SK-N-SH (cell line): ENCODE measurements around the gene MKX. TPM values are rescaled to one million over a fixed set of nuclear protein-coding genes. Genes with fewer than 3 reads are reported as not detected.

Experiments used
- CTCF ChIA-PET: fragments of 300-600, 350-600 bp; formaldehyde crosslinking; extraction: SDS; loops from one replicate; lab custom pipeline; 2021; lab: Yijun Ruan, JAX
- POLR2A ChIA-PET: fragments of 350-600 bp; sonication (Branson Sonifier 250); formaldehyde crosslinking; extraction: SDS; loops from one replicate; lab custom pipeline; 2020; ENCODE audit warnings: antibody characterized with exemption, inconsistent platforms; lab: Yijun Ruan, JAX
- DNase-seq: peaks from one replicate; pipeline ENCODE4 v3.0.0; 2012
- H2AFZ ChIP-seq: fragments of 200-600 bp; sonication (generic); 2 replicates; pipeline ENCODE4 v1.8.1; 2016; ENCODE audit warnings: antibody characterized with exemption, mild to moderate bottlenecking, low read depth
- H3F3A ChIP-seq: fragments of 200-600 bp; sonication (generic); replicated peaks from 2 replicates; pipeline ENCODE3; 2016; ENCODE audit warnings: antibody characterized with exemption, mild to moderate bottlenecking; ENCODE audit not compliant: insufficient read depth
- H3K27ac ChIP-seq, 2 experiments: fragments of 200-500 bp in 1 of 2; fragments of 200-600 bp in 1 of 2; sonication (Bioruptor generic) in 1 of 2; sonication (generic), shearing (Covaris generic) in 1 of 2; 2 replicates each; pipeline versions ENCODE4 v1.5.1 to v1.6.1; 2014 to 2016; ENCODE audit warnings: low read depth in 2 of 2, inconsistent platforms in 1 of 2, low read length in 1 of 2, mild to moderate bottlenecking in 1 of 2, mixed read lengths in 1 of 2
- H3K27me3 ChIP-seq: fragments of 200-600 bp; sonication (generic), shearing (Covaris generic); 2 replicates; pipeline ENCODE4 v1.6.1; 2016; ENCODE audit warnings: mixed run types; ENCODE audit not compliant: insufficient read depth
- H3K36me3 ChIP-seq, 2 experiments: fragments of 200-500 bp in 1 of 2; fragments of 200-600 bp in 1 of 2; sonication (Bioruptor generic) in 1 of 2; sonication (generic) in 1 of 2; replicated peaks in 1 of 2; 2 replicates each; pipeline versions ENCODE3 to v1.5.1; 2014 to 2016; ENCODE audit warnings: low read length in 1 of 2, mild to moderate bottlenecking in 1 of 2; ENCODE audit not compliant: insufficient read depth in 2 of 2, control insufficient read depth in 1 of 2
- H3K4me1 ChIP-seq, 2 experiments: fragments of 200-500 bp in 1 of 2; fragments of 200-600 bp in 1 of 2; sonication (Bioruptor generic) in 1 of 2; sonication (generic), shearing (Covaris generic) in 1 of 2; 2 replicates each; pipeline versions ENCODE4 v1.5.1 to v1.6.1; 2014 to 2016; ENCODE audit warnings: low read depth in 1 of 2, low read length in 1 of 2, mixed run types in 1 of 2; ENCODE audit not compliant: insufficient read depth in 2 of 2, control insufficient read depth in 1 of 2
- H3K4me2 ChIP-seq: fragments of 200-600 bp; sonication (generic), shearing (Covaris generic); 2 replicates; pipeline ENCODE4 v1.6.1; 2017; ENCODE audit warnings: mixed run types
- H3K4me3 ChIP-seq, 2 experiments: fragments of 200-500 bp in 1 of 2; fragments of 200-600 bp in 1 of 2; sonication (Bioruptor generic) in 1 of 2; sonication (generic), shearing (Covaris generic) in 1 of 2; 2 replicates each; pipeline versions ENCODE4 v1.5.1 to v1.8.1; 2014 to 2016; ENCODE audit warnings: low read depth in 2 of 2, inconsistent platforms in 1 of 2, low read length in 1 of 2, mild to moderate bottlenecking in 1 of 2, mixed read lengths in 1 of 2, moderate library complexity in 1 of 2
- H3K79me2 ChIP-seq: fragments of 200-600 bp; sonication (generic); 2 replicates; pipeline ENCODE4 v1.8.1; 2017; ENCODE audit warnings: mild to moderate bottlenecking; ENCODE audit not compliant: insufficient read depth
- H3K9ac ChIP-seq: fragments of 200-600 bp; sonication (generic); 2 replicates; pipeline ENCODE4 v1.6.1; 2017; ENCODE audit warnings: mixed run types
- H3K9me2 ChIP-seq: fragments of 200-600 bp; sonication (generic); 2 replicates; pipeline ENCODE4 v1.6.1; 2017; ENCODE audit warnings: mixed run types
- H3K9me3 ChIP-seq: fragments of 200-600 bp; sonication (generic); 2 replicates; pipeline ENCODE4 v1.6.1; 2017; ENCODE audit warnings: mixed run types, mild to moderate bottlenecking, moderate library complexity
- H4K20me1 ChIP-seq: fragments of 200-600 bp; sonication (generic); 2 replicates; pipeline ENCODE4 v1.6.1; 2017; ENCODE audit warnings: mild to moderate bottlenecking, mixed run types; ENCODE audit not compliant: insufficient read depth
- CTCF ChIP-seq: fragments of 200-600 bp; sonication (generic); IDR thresholded peaks from 2 replicates; pipeline ENCODE4 v1.6.1; 2017; ENCODE audit warnings: antibody characterized with exemption, mild to moderate bottlenecking, moderate library complexity
- EZH2phosphoT487 ChIP-seq: fragments of 200-600 bp; sonication (generic); IDR thresholded peaks from 2 replicates; pipeline ENCODE4 v1.6.1; 2017; ENCODE audit warnings: low read depth, mixed run types, mild to moderate bottlenecking, antibody characterized with exemption, moderate library complexity, borderline replicate concordance
- FOXJ3 ChIP-seq: sonication (generic); formaldehyde crosslinking; IDR thresholded peaks from 2 replicates; pipeline ENCODE4 v1.5.1; 2020; ENCODE audit warnings: mild to moderate bottlenecking, missing genetic modification reagents
- GABPA ChIP-seq: IDR thresholded peaks from 2 replicates; pipeline ENCODE4 v1.4.0; 2012; ENCODE audit warnings: low read depth, mild to moderate bottlenecking
- JUND ChIP-seq: IDR thresholded peaks from 2 replicates; pipeline ENCODE4 v1.4.0; 2012
- MXI1 ChIP-seq: IDR thresholded peaks from 2 replicates; pipeline ENCODE4 v1.6.1; 2012; ENCODE audit warnings: mild to moderate bottlenecking, low read depth, low read length, improper control_type of control experiment
- RFX5 ChIP-seq: IDR thresholded peaks from 2 replicates; pipeline ENCODE4 v1.6.1; 2012; ENCODE audit warnings: mild to moderate bottlenecking, improper control_type of control experiment, low read length
- SIN3A ChIP-seq: IDR thresholded peaks from 2 replicates; pipeline ENCODE4 v1.6.1; 2012; ENCODE audit warnings: low read depth, mild to moderate bottlenecking, low read length, moderate library complexity, borderline replicate concordance
- SMC3 ChIP-seq: IDR thresholded peaks from 2 replicates; pipeline ENCODE4 v1.6.1; 2012; ENCODE audit warnings: low read depth, low read length, improper control_type of control experiment
- TAF1 ChIP-seq: IDR thresholded peaks from 2 replicates; pipeline ENCODE4 v1.6.1; 2012; ENCODE audit warnings: low read depth, mild to moderate bottlenecking, low read length, moderate library complexity, borderline replicate concordance
- TCF12 ChIP-seq: IDR thresholded peaks from 2 replicates; pipeline ENCODE4 v1.4.0; 2012
- YY1 ChIP-seq: IDR thresholded peaks from 2 replicates; pipeline ENCODE4 v1.4.0; 2012; ENCODE audit warnings: low read depth, mild to moderate bottlenecking
- WGBS: methylation state at CpG from one replicate; pipeline ENCODE4 v1.1.6; 2017; ENCODE audit warnings: low lambda C conversion rate; 5-methylcytosine and 5-hydroxymethylcytosine counted together
- polyA plus RNA-seq, 3 experiments: library from polyadenylated mRNA; depleted of rRNA; stranded (reverse); fragments of >200 nt; gene quantifications; 2 replicates each; pipeline ENCODE4 v1.2.3, GENCODE V29; 2012
- TF ChIP-seq, protein P1 (sequence below): IDR thresholded peaks from 2 replicates; pipeline ENCODE4 v1.4.0; 2012; ENCODE audit warnings: low read depth, borderline replicate concordance
- TF ChIP-seq, protein P2 (sequence below): IDR thresholded peaks from 2 replicates; pipeline ENCODE4 v1.4.0; 2012; ENCODE audit warnings: low read depth
- TF ChIP-seq, protein P3 (sequence below): IDR thresholded peaks from 2 replicates; pipeline ENCODE4; 2012
- TF ChIP-seq, protein P4 (sequence below): fragments of 150-350 bp; IDR thresholded peaks from 2 replicates; pipeline ENCODE4 v1.6.1; 2016; ENCODE audit warnings: mild to moderate bottlenecking, low read depth, low read length
- TF ChIP-seq, protein P5 (sequence below): IDR thresholded peaks from 2 replicates; pipeline ENCODE4 v1.6.1; 2012; ENCODE audit warnings: mild to moderate bottlenecking, low read depth, low read length, moderate library complexity

The MKX gene
- polyA plus RNA-seq, 1 of the 3 experiments (the other 2 are of a cell fraction), result not detected

DNA sequence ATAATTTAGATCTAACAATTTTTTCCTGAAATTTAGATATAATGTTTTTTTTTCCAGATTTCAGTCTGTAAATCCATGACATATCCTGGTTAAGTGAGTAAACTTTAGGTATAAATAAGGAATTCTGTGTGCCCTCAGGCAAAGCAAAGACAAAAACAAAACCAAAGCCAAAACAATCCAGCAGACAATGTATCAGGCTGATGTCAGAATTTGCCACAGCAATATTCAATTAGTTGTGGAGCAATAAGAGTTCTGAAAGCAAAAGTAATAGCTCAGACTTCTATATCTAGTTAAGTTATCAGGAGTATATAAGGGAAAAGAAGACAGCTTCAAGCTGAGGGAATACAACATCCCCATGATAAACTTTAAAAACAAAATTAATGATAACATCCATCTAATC lies 82.0 kb downstream of the MKX start (continued):
- TF ChIP-seq, protein P1, sequence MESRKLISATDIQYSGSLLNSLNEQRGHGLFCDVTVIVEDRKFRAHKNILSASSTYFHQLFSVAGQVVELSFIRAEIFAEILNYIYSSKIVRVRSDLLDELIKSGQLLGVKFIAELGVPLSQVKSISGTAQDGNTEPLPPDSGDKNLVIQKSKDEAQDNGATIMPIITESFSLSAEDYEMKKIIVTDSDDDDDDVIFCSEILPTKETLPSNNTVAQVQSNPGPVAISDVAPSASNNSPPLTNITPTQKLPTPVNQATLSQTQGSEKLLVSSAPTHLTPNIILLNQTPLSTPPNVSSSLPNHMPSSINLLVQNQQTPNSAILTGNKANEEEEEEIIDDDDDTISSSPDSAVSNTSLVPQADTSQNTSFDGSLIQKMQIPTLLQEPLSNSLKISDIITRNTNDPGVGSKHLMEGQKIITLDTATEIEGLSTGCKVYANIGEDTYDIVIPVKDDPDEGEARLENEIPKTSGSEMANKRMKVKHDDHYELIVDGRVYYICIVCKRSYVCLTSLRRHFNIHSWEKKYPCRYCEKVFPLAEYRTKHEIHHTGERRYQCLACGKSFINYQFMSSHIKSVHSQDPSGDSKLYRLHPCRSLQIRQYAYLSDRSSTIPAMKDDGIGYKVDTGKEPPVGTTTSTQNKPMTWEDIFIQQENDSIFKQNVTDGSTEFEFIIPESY, result no peak
- no peak for TF ChIP-seq YY1
- TF ChIP-seq FOXJ3 (CRISPR knock-in tag), result no peak
- TF ChIP-seq RFX5, result no peak
- no peak for TF ChIP-seq JUND

DNA sequence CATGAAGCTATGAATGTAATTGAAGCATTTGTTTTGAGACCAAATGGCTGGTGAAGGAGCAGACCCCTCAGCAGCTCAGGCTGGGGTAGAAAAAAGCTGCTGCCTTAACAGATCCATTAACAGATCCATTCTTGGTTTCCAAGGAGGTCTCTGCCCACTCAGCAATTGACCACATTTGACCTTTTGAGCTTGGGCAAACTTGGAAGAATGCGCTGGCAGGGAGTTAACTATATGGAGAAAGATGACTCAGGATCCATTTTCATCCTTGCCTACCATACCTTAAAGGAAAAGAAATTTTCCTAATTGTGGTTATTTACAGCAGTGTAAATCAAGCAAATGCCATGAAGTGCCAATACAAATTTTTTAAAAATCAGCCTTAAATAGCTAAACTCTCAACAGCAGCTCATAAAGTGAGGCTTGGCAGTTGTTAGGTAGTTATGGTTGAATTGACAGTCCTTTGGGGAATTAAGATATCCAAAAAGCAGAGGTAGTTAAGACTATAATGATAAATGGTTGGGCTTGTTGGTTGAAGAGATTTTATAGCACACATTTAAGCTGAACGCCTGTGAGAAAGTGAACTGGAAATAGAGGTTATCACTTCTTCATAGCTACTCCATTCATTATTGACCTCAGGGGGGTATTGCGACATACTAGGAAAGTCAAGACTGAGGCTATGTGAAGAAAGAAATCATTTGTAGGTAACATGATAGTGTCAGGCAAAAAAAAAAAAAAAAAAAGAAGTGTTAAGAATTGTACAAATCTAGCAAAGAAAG lies 83.9 kb downstream of the MKX start:
- Histone ChIP-seq H3F3A (no peaks in the 10 kb centered on the region), H3K4me2 (no peak overlapping the region), H4K20me1 (no peaks in the 10 kb centered on the region), H2AFZ (no peak overlapping the region), H3K27ac (no peak overlapping the region), H3K27me3 (peaks cover 18% of the 10 kb centered on the region; the same call in 1 of the 2 replicates), H3K79me2 (no peaks in the 10 kb centered on the region), H3K4me1 (no peaks in the 10 kb centered on the region), H3K9ac (no peak overlapping the region), H3K9me3 (no peaks in the 10 kb centered on the region), H3K4me3 (no peak overlapping the region), H3K36me3 (no peaks in the 10 kb centered on the region), H3K9me2 (no peaks in the 10 kb centered on the region)
- ChIA-PET CTCF (interaction anchor here (1.0 kb wide), 1 partner anchor 14 kb away, joined by 3 read pairs; no protein-coding TSS in a partner anchor), POLR2A (no interaction called here)
- DNase-seq, result no peak
- WGBS, result 22% methylated on average over 3 of the region's 3 CpGs
- TF ChIP-seq TCF12 (no peak), EZH2phosphoT487 (no peak), RFX5 (no peak), SMC3 (no peak), FOXJ3 (CRISPR knock-in tag) (no peak), CTCF (no peak), TAF1 (no peak), GABPA (no peak), MXI1 (no peak), SIN3A (no peak)
- TF ChIP-seq, protein P2, sequence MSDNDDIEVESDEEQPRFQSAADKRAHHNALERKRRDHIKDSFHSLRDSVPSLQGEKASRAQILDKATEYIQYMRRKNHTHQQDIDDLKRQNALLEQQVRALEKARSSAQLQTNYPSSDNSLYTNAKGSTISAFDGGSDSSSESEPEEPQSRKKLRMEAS, result no peak
- TF ChIP-seq, protein P1, result no peak
- TF ChIP-seq, protein P3, sequence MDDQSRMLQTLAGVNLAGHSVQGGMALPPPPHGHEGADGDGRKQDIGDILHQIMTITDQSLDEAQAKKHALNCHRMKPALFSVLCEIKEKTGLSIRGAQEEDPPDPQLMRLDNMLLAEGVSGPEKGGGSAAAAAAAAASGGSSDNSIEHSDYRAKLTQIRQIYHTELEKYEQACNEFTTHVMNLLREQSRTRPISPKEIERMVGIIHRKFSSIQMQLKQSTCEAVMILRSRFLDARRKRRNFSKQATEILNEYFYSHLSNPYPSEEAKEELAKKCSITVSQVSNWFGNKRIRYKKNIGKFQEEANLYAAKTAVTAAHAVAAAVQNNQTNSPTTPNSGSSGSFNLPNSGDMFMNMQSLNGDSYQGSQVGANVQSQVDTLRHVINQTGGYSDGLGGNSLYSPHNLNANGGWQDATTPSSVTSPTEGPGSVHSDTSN, result no peak
- TF ChIP-seq, protein P4, sequence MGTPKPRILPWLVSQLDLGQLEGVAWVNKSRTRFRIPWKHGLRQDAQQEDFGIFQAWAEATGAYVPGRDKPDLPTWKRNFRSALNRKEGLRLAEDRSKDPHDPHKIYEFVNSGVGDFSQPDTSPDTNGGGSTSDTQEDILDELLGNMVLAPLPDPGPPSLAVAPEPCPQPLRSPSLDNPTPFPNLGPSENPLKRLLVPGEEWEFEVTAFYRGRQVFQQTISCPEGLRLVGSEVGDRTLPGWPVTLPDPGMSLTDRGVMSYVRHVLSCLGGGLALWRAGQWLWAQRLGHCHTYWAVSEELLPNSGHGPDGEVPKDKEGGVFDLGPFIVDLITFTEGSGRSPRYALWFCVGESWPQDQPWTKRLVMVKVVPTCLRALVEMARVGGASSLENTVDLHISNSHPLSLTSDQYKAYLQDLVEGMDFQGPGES, result no peak
- TF ChIP-seq, protein P5, sequence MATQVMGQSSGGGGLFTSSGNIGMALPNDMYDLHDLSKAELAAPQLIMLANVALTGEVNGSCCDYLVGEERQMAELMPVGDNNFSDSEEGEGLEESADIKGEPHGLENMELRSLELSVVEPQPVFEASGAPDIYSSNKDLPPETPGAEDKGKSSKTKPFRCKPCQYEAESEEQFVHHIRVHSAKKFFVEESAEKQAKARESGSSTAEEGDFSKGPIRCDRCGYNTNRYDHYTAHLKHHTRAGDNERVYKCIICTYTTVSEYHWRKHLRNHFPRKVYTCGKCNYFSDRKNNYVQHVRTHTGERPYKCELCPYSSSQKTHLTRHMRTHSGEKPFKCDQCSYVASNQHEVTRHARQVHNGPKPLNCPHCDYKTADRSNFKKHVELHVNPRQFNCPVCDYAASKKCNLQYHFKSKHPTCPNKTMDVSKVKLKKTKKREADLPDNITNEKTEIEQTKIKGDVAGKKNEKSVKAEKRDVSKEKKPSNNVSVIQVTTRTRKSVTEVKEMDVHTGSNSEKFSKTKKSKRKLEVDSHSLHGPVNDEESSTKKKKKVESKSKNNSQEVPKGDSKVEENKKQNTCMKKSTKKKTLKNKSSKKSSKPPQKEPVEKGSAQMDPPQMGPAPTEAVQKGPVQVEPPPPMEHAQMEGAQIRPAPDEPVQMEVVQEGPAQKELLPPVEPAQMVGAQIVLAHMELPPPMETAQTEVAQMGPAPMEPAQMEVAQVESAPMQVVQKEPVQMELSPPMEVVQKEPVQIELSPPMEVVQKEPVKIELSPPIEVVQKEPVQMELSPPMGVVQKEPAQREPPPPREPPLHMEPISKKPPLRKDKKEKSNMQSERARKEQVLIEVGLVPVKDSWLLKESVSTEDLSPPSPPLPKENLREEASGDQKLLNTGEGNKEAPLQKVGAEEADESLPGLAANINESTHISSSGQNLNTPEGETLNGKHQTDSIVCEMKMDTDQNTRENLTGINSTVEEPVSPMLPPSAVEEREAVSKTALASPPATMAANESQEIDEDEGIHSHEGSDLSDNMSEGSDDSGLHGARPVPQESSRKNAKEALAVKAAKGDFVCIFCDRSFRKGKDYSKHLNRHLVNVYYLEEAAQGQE, result no peak
